HepG2 (cell line): Measurements from ENCODE around the gene DLG4. TPM values are rescaled to one million over a fixed set of nuclear protein-coding genes. Genes with fewer than 3 reads are reported as not detected.

Experiments
- ARID4A ChIP-seq: sonication (generic); formaldehyde crosslinking; IDR thresholded peaks from 2 replicates; pipeline ENCODE4 v1.5.0; 2020; ENCODE audit warnings: mild to moderate bottlenecking, missing genetic modification reagents, borderline replicate concordance
- CBX5 ChIP-seq: sonication (generic); formaldehyde crosslinking; IDR thresholded peaks from 2 replicates; pipeline ENCODE4 v1.4.0; 2020; ENCODE audit warnings: missing genetic modification reagents, borderline replicate concordance
- CENPBD1 ChIP-seq: sonication (generic); formaldehyde crosslinking; IDR thresholded peaks from 2 replicates; pipeline ENCODE4 v1.8.0; 2022; ENCODE audit warnings: missing genetic modification reagents, low read depth, mild to moderate bottlenecking, borderline replicate concordance
- CERS6 ChIP-seq: sonication (generic); formaldehyde crosslinking; IDR thresholded peaks from 2 replicates; pipeline ENCODE4 v1.5.0; 2020; ENCODE audit warnings: missing genetic modification reagents
- EHMT2 ChIP-seq: fragments of 200-600 bp; sonication (generic); IDR thresholded peaks from 2 replicates; pipeline ENCODE4 v1.7.0; 2017; ENCODE audit warnings: antibody characterized with exemption, low read depth, low read length, borderline replicate concordance
- FOSL1 ChIP-seq: sonication (generic); formaldehyde crosslinking; IDR thresholded peaks from 2 replicates; pipeline ENCODE4 v1.9.0; 2021; ENCODE audit warnings: missing genetic modification reagents, borderline replicate concordance
- GMEB2 ChIP-seq: IDR thresholded peaks from 2 replicates; pipeline ENCODE4 v1.6.1; 2016; ENCODE audit warnings: missing biosample characterization, missing genetic modification reagents, low read depth
- HDAC1 ChIP-seq: sonication (generic); formaldehyde crosslinking; IDR thresholded peaks from 2 replicates; pipeline ENCODE4 v1.5.1; 2020; ENCODE audit warnings: mild to moderate bottlenecking, missing genetic modification reagents
- HIC2 ChIP-seq: sonication (generic); formaldehyde crosslinking; IDR thresholded peaks from 2 replicates; pipeline ENCODE4 v1.9.0; 2022; ENCODE audit warnings: low read depth, missing genetic modification reagents
- JUNB ChIP-seq: sonication (generic); formaldehyde crosslinking; IDR thresholded peaks from 2 replicates; pipeline ENCODE4 v1.8.0; 2022; ENCODE audit warnings: missing genetic modification reagents, mild to moderate bottlenecking, borderline replicate concordance
- KDM1A ChIP-seq: IDR thresholded peaks from 2 replicates; pipeline ENCODE4 v1.6.1; 2016; ENCODE audit warnings: missing compliant biosample characterization
- KDM6A ChIP-seq: IDR thresholded peaks from 2 replicates; pipeline ENCODE4 v1.6.1; 2016; ENCODE audit warnings: low read depth
- MAFF ChIP-seq: IDR thresholded peaks from 2 replicates; pipeline ENCODE4 v1.6.1; 2011; ENCODE audit warnings: low read depth, low read length, improper control_type of control experiment
- MTF2 ChIP-seq: sonication (generic); formaldehyde crosslinking; IDR thresholded peaks from 2 replicates; pipeline ENCODE4 v1.5.0; 2020; ENCODE audit warnings: missing genetic modification reagents, borderline replicate concordance
- SAP130 ChIP-seq: IDR thresholded peaks from 2 replicates; pipeline ENCODE4 v1.6.1; 2016; ENCODE audit warnings: low read depth
- SP140L ChIP-seq: sonication (generic); formaldehyde crosslinking; IDR thresholded peaks from 2 replicates; pipeline ENCODE4 v1.4.0; 2020; ENCODE audit warnings: missing genetic modification reagents, borderline replicate concordance
- ZNF12 ChIP-seq: sonication (generic); formaldehyde crosslinking; IDR thresholded peaks from 2 replicates; pipeline ENCODE4 v1.5.0; 2020; ENCODE audit warnings: missing genetic modification reagents
- ZNF205 ChIP-seq: IDR thresholded peaks from 2 replicates; pipeline ENCODE4 v1.6.1; 2018; ENCODE audit warnings: missing biosample characterization, missing genetic modification reagents
- ZNF292 ChIP-seq: sonication (generic); formaldehyde crosslinking; IDR thresholded peaks from 2 replicates; pipeline ENCODE4 v1.8.1; 2022; ENCODE audit warnings: mild to moderate bottlenecking, low read depth, missing genetic modification reagents, borderline replicate concordance
- ZNF580 ChIP-seq: IDR thresholded peaks from 2 replicates; pipeline ENCODE4 v1.6.1; 2016; ENCODE audit warnings: low read depth, borderline replicate concordance
- polyA plus RNA-seq, 8 experiments: library from polyadenylated mRNA; depleted of rRNA in 3 of 8; stranded (reverse) in 7 of 8; unstranded in 1 of 8; fragments of >200 nt; fragmentation: Illumina TruSeq in 4 of 8; extraction: Trizol in 4 of 8; gene quantifications; 2 replicates each; pipeline versions ENCODE4 v1.2.1 to v1.2.3, GENCODE V29; 2011 to 2016; ENCODE audit warnings: low read depth in 4 of 8, missing spikeins in 1 of 8, mixed read lengths in 1 of 8; ENCODE audit not compliant: insufficient read depth in 1 of 8
- total RNA-seq, 5 experiments: library from RNA; depleted of rRNA; stranded (reverse); fragments of >200 nt; fragmentation: Illumina TruSeq; extraction: Trizol; gene quantifications; 2 replicates each; pipeline ENCODE4 v1.2.3, GENCODE V29; 2016; ENCODE audit warnings: low read depth in 1 of 5

The DLG4 gene
- total and polyA plus RNA-seq, 2 of the 13 experiments (the other 11 are each of a cell fraction or from before 2014, with no cell fraction given): 0.71 to 4.3 TPM

GRCh38 chr17:7242717-7243452 is 23.2 kb upstream of the DLG4 start (continued):
- TF ChIP-seq KDM1A (CRISPR knock-in tag) (no peak), FOSL1 (CRISPR knock-in tag) (no peak), ZNF292 (CRISPR knock-in tag) (no peak), ZNF580 (CRISPR knock-in tag) (0 out of 2 replicates have a peak, but pooled peaks have one; percentile 63), CERS6 (CRISPR knock-in tag) (no peak), JUNB (CRISPR knock-in tag) (no peak), ZNF205 (CRISPR knock-in tag) (0 out of 2 replicates have a peak, but pooled peaks have one; percentile 63), HIC2 (CRISPR knock-in tag) (no peak), CBX5 (CRISPR knock-in tag) (peak; percentile 88), HDAC1 (CRISPR knock-in tag) (peak; percentile 74; the same call in 1 of the 2 replicates), EHMT2 (no peak), ARID4A (CRISPR knock-in tag) (peak; percentile 71), CENPBD1 (CRISPR knock-in tag) (0 out of 2 replicates have a peak, but pooled peaks have one; percentile 58), MAFF (0 out of 2 replicates have a peak, but pooled peaks have one; percentile 26), KDM6A (CRISPR knock-in tag) (0 out of 2 replicates have a peak, but pooled peaks have one; percentile 26), ZNF12 (CRISPR knock-in tag) (no peak), SAP130 (CRISPR knock-in tag) (peak; percentile 96), MTF2 (CRISPR knock-in tag) (no peak), GMEB2 (CRISPR knock-in tag) (peak; percentile 77), SP140L (CRISPR knock-in tag) (no peak)
